ENCODE measurements around the gene EHMT1.

Gene EHMT1

DNA sequence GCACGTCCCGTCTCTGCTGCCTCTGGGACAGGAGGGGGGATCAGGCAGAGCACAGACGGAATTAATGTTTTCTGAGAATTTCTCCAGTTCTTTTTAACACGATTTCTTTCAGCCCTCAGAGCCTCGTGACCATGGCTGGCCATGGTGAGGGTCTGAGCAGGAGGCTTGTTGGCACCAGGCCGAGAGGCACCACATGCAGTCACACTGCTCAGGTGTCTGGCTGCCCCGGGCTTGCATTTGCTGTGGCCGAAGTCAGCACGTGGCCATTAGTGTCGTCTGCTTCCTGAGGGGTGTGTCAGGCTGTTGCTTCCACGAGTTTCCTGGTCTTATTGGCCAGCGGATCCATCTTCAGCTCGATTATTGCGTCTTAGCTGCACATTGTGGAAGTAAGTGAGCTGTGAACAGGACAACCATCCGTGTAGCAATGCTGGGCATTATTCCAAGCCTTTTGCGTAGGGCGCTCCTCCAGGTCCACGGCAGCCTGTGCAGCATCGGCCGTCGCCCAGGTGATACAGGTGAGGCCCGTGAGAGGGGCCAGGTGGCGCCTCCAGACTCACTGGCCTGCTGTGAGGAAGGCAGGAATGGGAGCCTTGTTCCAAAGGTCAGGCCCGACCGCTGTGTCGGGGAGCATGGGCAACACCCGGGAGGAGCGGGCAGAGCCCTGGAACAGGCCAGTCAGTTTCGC lies 144.6 kb downstream of the EHMT1 start:
- peaks cover 62% of the 10 kb centered on the region for H3K36me3 ChIP-seq
- DNase-seq = no peak
- H3K27me3 ChIP-seq = no peaks in the 10 kb centered on the region
- TF ChIP-seq, protein P1, sequence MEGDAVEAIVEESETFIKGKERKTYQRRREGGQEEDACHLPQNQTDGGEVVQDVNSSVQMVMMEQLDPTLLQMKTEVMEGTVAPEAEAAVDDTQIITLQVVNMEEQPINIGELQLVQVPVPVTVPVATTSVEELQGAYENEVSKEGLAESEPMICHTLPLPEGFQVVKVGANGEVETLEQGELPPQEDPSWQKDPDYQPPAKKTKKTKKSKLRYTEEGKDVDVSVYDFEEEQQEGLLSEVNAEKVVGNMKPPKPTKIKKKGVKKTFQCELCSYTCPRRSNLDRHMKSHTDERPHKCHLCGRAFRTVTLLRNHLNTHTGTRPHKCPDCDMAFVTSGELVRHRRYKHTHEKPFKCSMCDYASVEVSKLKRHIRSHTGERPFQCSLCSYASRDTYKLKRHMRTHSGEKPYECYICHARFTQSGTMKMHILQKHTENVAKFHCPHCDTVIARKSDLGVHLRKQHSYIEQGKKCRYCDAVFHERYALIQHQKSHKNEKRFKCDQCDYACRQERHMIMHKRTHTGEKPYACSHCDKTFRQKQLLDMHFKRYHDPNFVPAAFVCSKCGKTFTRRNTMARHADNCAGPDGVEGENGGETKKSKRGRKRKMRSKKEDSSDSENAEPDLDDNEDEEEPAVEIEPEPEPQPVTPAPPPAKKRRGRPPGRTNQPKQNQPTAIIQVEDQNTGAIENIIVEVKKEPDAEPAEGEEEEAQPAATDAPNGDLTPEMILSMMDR (IDR thresholded peaks at IDR 0.05; ENCODE audit: low read depth, low read length) = no peak
- no peaks in the 10 kb centered on the region for H3K9me3 ChIP-seq
- H3K4me1 ChIP-seq = no peaks in the 10 kb centered on the region
- no peak overlapping the region for H3K4me3 ChIP-seq (ENCODE audit: low read depth, low read length)

DNA sequence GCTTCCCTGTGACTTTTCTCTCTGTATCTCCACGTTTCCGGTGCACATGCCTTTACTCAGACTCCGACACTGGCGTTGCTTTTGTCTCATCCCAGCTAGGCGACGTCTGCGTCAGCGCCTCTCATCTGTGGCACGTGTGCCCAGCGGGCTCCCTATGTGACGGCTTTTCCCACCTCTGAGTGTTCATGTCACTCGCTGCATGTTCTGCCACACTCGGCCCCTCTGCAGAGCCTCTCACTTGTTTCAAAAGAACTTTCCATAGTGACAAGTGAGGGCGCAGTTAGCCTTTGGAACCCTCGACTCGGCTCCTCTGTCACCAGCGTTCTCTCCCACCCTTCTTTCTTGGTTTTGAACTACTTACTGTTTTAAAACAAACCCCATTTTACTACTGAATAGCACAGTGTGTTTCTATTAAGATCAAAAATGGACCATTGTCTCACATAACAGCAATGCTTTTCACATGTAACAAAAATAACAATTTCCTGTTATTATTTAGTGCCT lies 145.4 kb downstream of the EHMT1 start:
- Histone ChIP-seq H3K36me3 (peaks cover 56% of the 10 kb centered on the region), H3K9me3 (no peaks in the 10 kb centered on the region), H3K4me3 (ENCODE audit: low read depth, low read length) (no peak overlapping the region), H3K27me3 (no peaks in the 10 kb centered on the region), H3K4me1 (no peaks in the 10 kb centered on the region)
- no peak for DNase-seq
- TF ChIP-seq, protein P1 (IDR thresholded peaks at IDR 0.05; ENCODE audit: low read depth, low read length) = no peak

DNA sequence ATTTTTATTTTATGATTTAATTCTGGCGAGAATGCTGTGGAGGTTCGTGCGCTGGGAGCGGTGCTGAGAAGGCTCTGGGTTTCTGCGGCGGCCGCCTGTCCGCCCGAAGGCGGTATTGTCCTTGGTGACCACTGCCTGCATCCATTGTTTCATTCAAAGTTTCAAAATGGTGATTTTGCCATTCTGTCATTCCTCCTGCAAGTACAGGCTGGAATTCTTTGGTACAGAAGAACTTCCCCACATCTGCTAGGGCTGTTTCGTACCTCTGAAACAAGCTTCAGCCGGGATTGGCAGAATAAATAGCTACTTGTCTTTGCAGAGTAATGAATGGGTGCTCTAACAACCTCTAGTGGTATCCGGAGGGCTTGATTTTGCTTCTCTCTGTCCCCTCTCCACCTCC lies 146.2 kb downstream of the EHMT1 start:
- TF ChIP-seq, protein P1 (IDR thresholded peaks at IDR 0.05; ENCODE audit: low read depth, low read length) = no peak
- no peak for DNase-seq
- Histone ChIP-seq H3K9me3 (no peaks in the 10 kb centered on the region), H3K27me3 (no peaks in the 10 kb centered on the region), H3K36me3 (peaks cover 54% of the 10 kb centered on the region), H3K4me3 (ENCODE audit: low read depth, low read length) (no peak overlapping the region), H3K4me1 (no peaks in the 10 kb centered on the region)

DNA sequence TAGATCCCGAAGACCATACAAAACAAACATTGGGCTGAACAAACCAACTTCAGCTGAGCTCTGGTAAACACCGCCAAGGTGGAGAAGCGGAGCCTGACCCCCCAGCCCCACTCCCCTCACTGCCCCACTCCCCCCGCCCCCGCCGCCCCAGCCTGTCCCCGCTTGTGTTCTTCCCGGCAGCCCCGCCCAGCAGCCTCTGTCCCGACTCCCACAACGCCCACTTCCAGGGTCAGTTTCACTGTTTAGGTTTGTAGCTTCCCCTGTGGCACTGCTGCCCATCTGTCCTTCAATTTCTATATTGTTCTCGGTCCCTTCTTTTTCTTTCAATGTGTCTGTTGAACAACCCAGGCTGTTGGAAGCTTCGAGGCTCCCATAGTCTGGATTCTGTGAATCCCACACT lies 146.7 kb downstream of the EHMT1 start:
- Histone ChIP-seq H3K4me3 (ENCODE audit: low read depth, low read length) (no peak overlapping the region), H3K36me3 (peaks cover 57% of the 10 kb centered on the region), H3K27me3 (no peaks in the 10 kb centered on the region), H3K4me1 (no peaks in the 10 kb centered on the region), H3K9me3 (no peaks in the 10 kb centered on the region)
- TF ChIP-seq, protein P1 (IDR thresholded peaks at IDR 0.05; ENCODE audit: low read depth, low read length) = no peak
- DNase-seq = no peak

DNA sequence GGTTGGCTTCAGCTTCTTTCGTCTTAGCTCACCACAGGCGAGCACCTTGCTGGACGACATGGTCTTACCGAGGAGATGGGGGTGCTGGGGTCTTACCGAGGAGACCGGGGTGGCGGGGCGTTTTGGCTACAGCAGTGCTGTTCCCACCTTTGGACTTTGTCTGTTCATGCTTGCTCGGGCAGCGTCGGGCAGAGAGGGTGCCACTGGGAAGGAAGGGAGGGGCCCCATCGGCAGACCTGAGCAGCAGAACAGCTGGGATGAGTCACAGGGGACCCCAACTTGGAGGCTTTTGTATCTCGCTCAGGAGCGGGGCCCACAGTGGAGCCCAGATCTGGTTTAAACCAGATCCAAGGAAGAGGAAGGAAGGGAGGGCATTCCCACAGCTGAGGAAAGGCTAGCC lies 152.8 kb downstream of the EHMT1 start:
- Histone ChIP-seq H3K4me1 (no peaks in the 10 kb centered on the region), H3K9me3 (no peaks in the 10 kb centered on the region), H3K4me3 (ENCODE audit: low read depth, low read length) (no peak overlapping the region), H3K27me3 (no peaks in the 10 kb centered on the region), H3K36me3 (peaks cover 37% of the 10 kb centered on the region)
- no peak for DNase-seq
- TF ChIP-seq, protein P1 (IDR thresholded peaks at IDR 0.05; ENCODE audit: low read depth, low read length) = no peak

DNA sequence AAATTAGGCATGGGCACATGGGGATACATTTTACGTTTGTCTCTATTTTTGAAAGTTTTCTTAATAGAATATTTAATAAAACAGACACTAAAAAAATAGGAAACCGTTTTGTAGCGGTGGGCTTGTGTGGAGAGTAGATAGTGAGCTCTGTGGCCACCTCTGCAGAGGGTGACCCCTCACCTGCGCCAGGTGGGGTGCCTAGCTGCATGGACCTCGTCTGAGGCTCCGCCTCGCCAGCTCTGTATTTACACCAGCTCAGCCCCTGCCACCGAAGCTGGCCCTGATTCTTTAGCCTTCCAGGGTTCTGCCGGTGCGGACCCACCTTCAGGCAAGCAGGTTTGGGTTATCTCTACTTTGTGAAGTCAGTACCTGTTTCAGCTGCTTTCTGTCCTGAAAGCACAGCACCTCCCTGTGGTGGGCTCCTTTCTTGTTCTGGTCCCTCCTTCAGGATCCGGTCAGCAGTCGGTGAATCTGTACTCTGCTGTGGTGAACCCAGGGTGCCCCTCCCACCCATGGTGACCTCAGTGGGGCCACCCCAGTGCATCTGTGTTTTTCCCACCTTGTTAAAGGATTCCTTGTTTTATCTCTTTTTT lies 153.6 kb downstream of the EHMT1 start:
- Histone ChIP-seq H3K4me1 (no peaks in the 10 kb centered on the region), H3K36me3 (peaks cover 37% of the 10 kb centered on the region), H3K4me3 (ENCODE audit: low read depth, low read length) (no peak overlapping the region), H3K9me3 (no peaks in the 10 kb centered on the region), H3K27me3 (no peaks in the 10 kb centered on the region)
- DNase-seq = no peak
- TF ChIP-seq, protein P1 (IDR thresholded peaks at IDR 0.05; ENCODE audit: low read depth, low read length) = peak; percentile 38

Data from BE2C (cell line).